Measurements from ENCODE around the gene COL23A1. TPM values are rescaled to one million over a fixed set of nuclear protein-coding genes. Genes with fewer than 3 reads are reported as not detected.
"Not testable (repeated sequence)": the region's sequence is repeated elsewhere in the genome, so short reads cannot be mapped to it uniquely, and the experiment has no call there.

Gene COL23A1
- total RNA-seq, 1 donor from 2014 or later: 75.2 TPM

DNA sequence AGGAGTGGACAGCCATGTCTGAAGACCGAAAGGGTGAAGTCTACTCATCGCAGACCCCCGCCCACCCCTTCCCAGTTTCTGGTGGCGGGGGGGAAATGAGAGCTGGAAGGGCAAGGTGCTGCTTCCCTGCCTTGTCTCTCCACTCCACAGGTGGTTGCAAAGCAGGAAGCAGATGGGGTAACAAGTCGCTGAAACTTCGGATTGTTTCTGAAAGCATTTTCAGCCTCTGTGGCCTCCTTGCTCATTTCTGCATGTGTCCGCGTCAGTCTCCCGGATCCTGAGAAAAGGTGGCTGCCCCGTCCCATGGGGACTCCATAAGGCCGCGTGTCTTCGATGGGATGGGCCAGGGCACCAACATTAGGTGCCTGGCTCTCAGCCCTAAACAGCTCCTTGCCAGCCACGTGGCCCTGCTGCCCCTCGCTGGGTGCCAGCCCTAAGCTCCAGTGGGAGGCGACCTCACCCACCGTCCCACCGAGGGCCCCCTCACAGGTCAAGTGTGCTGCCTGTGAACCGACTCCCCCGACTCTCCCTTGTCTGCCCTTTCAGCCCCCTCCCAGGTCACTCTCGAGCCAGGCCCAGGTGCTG is 358.6 kb downstream of the COL23A1 start:
- no peak for DNase-seq (ENCODE audit: low spot score)
- TF ChIP-seq, protein P1, sequence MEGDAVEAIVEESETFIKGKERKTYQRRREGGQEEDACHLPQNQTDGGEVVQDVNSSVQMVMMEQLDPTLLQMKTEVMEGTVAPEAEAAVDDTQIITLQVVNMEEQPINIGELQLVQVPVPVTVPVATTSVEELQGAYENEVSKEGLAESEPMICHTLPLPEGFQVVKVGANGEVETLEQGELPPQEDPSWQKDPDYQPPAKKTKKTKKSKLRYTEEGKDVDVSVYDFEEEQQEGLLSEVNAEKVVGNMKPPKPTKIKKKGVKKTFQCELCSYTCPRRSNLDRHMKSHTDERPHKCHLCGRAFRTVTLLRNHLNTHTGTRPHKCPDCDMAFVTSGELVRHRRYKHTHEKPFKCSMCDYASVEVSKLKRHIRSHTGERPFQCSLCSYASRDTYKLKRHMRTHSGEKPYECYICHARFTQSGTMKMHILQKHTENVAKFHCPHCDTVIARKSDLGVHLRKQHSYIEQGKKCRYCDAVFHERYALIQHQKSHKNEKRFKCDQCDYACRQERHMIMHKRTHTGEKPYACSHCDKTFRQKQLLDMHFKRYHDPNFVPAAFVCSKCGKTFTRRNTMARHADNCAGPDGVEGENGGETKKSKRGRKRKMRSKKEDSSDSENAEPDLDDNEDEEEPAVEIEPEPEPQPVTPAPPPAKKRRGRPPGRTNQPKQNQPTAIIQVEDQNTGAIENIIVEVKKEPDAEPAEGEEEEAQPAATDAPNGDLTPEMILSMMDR (IDR thresholded peaks at IDR 0.05; ENCODE audit: unreplicated experiment): no peak
- Mint-ChIP-seq H3K9me3 (ENCODE audit: unreplicated experiment) (no peaks in the 10 kb centered on the region), H3K27me3 (ENCODE audit: unreplicated experiment) (peaks cover 16% of the 10 kb centered on the region), H3K36me3 (ENCODE audit: low read depth, unreplicated experiment) (peaks cover 36% of the 10 kb centered on the region), H3K4me3 (ENCODE audit: unreplicated experiment) (peak overlapping the region; percentile 90), H3K4me1 (ENCODE audit: unreplicated experiment) (peaks cover 14% of the 10 kb centered on the region), H3K27ac (ENCODE audit: unreplicated experiment) (no peak overlapping the region)

DNA sequence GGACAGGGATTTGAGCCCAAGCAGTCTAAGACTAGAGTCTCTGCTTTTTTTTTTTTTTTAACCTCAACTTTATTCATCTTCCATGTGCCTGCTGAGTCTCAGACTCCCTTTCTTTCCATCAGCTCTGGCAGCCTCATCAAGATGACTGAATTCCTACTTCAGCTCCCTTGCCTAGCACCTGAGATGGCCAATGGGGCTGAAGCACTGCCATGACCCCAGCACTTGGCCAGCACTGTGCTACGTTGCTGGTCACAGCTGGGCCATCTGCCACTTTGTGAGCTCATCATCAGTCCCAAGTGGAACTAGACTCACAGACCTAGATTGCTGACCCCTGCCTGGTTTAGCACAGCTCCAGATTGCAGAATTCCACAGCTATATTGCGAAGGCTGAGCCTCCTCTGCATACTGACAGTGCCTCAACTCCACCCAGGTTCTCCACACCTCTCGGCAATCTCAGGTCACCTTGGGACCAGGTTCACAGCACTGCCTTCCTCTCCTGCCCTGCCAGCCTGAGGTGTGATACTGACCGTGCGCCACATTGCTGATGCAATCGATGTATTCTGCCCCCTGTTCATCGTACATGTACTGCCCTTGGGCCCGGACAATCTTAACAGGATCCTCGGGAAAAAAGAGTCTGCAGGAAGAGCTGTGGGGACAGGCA is 359.2 kb downstream of the COL23A1 start:
- TF ChIP-seq, protein P1 (IDR thresholded peaks at IDR 0.05; ENCODE audit: unreplicated experiment): no peak
- Mint-ChIP-seq H3K9me3 (ENCODE audit: unreplicated experiment) (no peaks in the 10 kb centered on the region), H3K27me3 (ENCODE audit: unreplicated experiment) (peaks cover 21% of the 10 kb centered on the region), H3K36me3 (ENCODE audit: low read depth, unreplicated experiment) (peaks cover 39% of the 10 kb centered on the region), H3K4me3 (ENCODE audit: unreplicated experiment) (peak overlapping the region; percentile 90), H3K4me1 (ENCODE audit: unreplicated experiment) (peaks cover 14% of the 10 kb centered on the region), H3K27ac (ENCODE audit: unreplicated experiment) (no peak overlapping the region)
- DNase-seq (ENCODE audit: low spot score): no peak

- Mint-ChIP-seq H3K4me3 (ENCODE audit: unreplicated experiment) (peak overlapping the region; percentile 59), H3K9me3 (ENCODE audit: unreplicated experiment) (no peaks in the 10 kb centered on the region), H3K4me1 (ENCODE audit: unreplicated experiment) (peaks cover 14% of the 10 kb centered on the region), H3K36me3 (ENCODE audit: low read depth, unreplicated experiment) (peaks cover 42% of the 10 kb centered on the region), H3K27ac (ENCODE audit: unreplicated experiment) (no peak overlapping the region), H3K27me3 (ENCODE audit: unreplicated experiment) (peaks cover 21% of the 10 kb centered on the region)
- no peak for DNase-seq (ENCODE audit: low spot score)
- TF ChIP-seq, protein P1 (IDR thresholded peaks at IDR 0.05; ENCODE audit: unreplicated experiment): no peak
Measured at GRCh38 chr5:178229861-178230260, 360.3 kb downstream of the COL23A1 start.

- H3K27me3 Mint-ChIP-seq (ENCODE audit: unreplicated experiment): peaks cover 21% of the 10 kb centered on the region
- H3K27ac Mint-ChIP-seq (ENCODE audit: unreplicated experiment); H3K9me3 Mint-ChIP-seq (ENCODE audit: unreplicated experiment); DNase-seq (ENCODE audit: low spot score): not testable (repeated sequence)
- peak overlapping the region; percentile 48 for H3K4me3 Mint-ChIP-seq (ENCODE audit: unreplicated experiment)
- H3K36me3 Mint-ChIP-seq (ENCODE audit: low read depth, unreplicated experiment): peaks cover 42% of the 10 kb centered on the region
- peaks cover 14% of the 10 kb centered on the region for H3K4me1 Mint-ChIP-seq (ENCODE audit: unreplicated experiment)
Measured at GRCh38 chr5:178229111-178229510, 361.1 kb downstream of the COL23A1 start.

GRCh38 chr5:178228609-178229008 is 361.6 kb downstream of the COL23A1 start:
- H3K4me3 Mint-ChIP-seq (ENCODE audit: unreplicated experiment): no peak overlapping the region
- no peaks in the 10 kb centered on the region for H3K9me3 Mint-ChIP-seq (ENCODE audit: unreplicated experiment)
- no peak for DNase-seq (ENCODE audit: low spot score)
- H3K27me3 Mint-ChIP-seq (ENCODE audit: unreplicated experiment): peaks cover 21% of the 10 kb centered on the region
- peaks cover 14% of the 10 kb centered on the region for H3K4me1 Mint-ChIP-seq (ENCODE audit: unreplicated experiment)
- TF ChIP-seq, protein P1 (IDR thresholded peaks at IDR 0.05; ENCODE audit: unreplicated experiment): no peak
- H3K27ac Mint-ChIP-seq (ENCODE audit: unreplicated experiment): no peak overlapping the region
- H3K36me3 Mint-ChIP-seq (ENCODE audit: low read depth, unreplicated experiment): peaks cover 46% of the 10 kb centered on the region
